Omental fat pad (tissue), 4 donors: Measurements from ENCODE around the gene FSTL5. TPM values are rescaled to one million over a fixed set of nuclear protein-coding genes. Genes with fewer than 3 reads are reported as not detected.

Experiments
- ATAC-seq: fragments of 150-250 bp; one replicate; pipeline ENCODE4 v1.9.1; 2016; ENCODE audit warnings: mild to moderate bottlenecking, moderate library complexity; ENCODE audit not compliant: low FRiP score
- DNase-seq: peaks from one replicate; pipeline ENCODE4 v3.0.0-alpha.2; 2019; ENCODE audit warnings: low spot score
- total RNA-seq, 4 donors: library from RNA; depleted of rRNA; stranded (reverse); fragments of >200 nt; gene quantifications; one replicate each; pipeline ENCODE4 v1.1.0, GENCODE V29; 2016
- TF ChIP-seq, protein P1 (sequence below), 3 donors: fragments of 450-650 bp; IDR thresholded peaks; one replicate each; pipeline ENCODE4 v1.5.1; 2016 to 2017; ENCODE audit warnings: antibody characterized with exemption in 3 of 3, mild to moderate bottlenecking in 3 of 3, moderate library complexity in 2 of 3

Gene FSTL5
- total RNA-seq, 4 donors from 2014 or later, result not detected

DNA sequence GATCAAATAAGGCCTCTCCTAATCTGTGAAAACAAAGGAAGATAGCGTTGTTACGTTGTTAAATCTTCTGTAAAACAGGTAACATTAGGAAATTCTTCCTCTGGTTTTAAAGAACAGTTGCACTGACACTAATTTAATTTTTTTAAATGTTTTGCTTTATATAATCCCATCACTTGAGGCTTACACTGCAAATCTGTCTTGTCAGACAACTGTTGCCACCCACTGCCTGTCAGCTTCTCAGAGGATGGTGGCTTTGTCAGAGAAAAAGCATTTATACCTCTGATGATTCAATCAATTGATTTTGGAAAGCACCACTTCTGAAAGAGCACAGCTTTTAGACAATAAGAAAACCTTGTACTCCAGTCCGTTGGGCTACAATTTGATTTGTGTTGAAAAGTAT, 799.1 kb downstream of the FSTL5 start:
- DNase-seq (no peak), ATAC-seq (no peak)
- TF ChIP-seq, protein P1, sequence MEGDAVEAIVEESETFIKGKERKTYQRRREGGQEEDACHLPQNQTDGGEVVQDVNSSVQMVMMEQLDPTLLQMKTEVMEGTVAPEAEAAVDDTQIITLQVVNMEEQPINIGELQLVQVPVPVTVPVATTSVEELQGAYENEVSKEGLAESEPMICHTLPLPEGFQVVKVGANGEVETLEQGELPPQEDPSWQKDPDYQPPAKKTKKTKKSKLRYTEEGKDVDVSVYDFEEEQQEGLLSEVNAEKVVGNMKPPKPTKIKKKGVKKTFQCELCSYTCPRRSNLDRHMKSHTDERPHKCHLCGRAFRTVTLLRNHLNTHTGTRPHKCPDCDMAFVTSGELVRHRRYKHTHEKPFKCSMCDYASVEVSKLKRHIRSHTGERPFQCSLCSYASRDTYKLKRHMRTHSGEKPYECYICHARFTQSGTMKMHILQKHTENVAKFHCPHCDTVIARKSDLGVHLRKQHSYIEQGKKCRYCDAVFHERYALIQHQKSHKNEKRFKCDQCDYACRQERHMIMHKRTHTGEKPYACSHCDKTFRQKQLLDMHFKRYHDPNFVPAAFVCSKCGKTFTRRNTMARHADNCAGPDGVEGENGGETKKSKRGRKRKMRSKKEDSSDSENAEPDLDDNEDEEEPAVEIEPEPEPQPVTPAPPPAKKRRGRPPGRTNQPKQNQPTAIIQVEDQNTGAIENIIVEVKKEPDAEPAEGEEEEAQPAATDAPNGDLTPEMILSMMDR (IDR thresholded peaks at IDR 0.05), result no peak

DNA sequence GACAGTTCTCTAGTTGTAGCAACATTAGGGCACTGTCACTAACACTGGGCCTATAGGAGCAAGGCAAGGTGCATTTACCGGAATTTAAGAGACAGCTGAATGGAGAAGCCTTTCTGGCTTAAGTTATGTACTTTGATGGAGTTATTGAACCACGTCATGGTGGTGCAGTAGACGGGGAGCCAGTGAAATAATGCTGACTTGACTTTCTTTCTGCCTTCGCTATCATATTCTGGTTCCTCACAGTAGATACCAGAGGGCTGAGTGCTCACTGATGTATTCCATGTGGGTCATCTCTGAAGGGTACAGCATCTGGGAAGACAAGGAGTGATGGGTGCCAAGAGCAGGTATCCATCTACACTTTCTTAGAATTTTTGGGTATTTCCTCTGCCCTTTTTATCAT, 802.8 kb downstream of the FSTL5 start:
- ATAC-seq (no peak), DNase-seq (no peak)
- TF ChIP-seq, protein P1 (IDR thresholded peaks at IDR 0.05), result no peak

DNA sequence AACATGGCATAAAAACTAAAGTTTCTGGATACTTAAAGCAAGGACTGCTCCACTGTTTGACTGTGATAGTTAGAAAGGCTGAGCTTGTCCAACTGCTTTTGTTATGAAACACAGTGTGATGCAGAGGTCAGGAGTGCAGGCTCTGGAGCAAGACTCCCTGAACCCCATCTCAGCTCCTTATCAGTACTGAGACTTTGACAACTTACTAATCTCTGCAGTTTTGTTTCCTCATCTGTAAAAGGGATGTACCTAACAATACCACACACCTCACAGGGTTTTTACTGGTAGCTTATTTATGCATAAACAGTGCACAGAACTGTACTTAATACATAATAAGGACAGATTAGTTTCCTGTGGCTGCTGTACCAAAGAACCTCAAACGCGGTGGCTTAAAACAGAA, 804.3 kb downstream of the FSTL5 start:
- ATAC-seq (no peak), DNase-seq (no peak)
- TF ChIP-seq, protein P1 (IDR thresholded peaks at IDR 0.05), result no peak

DNA sequence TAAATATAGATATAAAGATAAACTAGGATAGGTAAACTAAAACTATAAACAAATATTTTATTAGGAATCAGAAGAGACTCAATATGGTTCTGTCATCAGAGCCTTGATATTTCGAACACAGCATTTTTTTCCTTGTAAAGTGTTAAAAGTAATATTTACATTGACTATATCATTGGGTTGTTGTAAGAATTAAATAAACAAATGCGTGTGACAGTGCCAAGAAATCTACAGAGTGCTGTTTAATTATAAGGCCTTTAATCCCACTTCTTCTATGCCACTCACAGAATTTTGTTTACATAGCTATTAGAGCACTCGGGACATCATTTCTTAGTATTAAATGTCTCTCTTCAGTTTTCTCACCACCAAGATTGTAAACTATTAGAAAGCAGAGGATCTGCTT, 807.4 kb downstream of the FSTL5 start:
- TF ChIP-seq, protein P1 (IDR thresholded peaks at IDR 0.05), result no peak
- no peak for DNase-seq
- ATAC-seq, result no peak

DNA sequence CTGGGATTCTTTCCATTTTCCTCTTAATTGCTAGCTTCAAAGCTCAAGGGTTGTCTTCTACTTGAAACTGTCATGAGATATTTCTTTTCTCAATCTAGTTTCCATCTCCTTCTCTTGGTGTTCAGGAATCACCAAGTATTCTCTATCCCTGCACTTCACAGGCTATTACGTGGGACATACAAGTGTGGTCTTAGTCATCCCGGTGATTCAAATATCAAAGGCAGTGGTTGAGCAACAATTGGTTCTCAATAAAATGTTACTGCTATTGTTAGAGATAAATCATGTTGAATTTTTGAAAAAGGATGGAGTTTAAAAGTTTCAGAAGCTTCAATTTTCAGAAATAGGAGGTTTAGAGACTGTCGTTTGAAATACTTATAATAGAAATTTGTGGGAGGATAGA, 812.9 kb downstream of the FSTL5 start:
- TF ChIP-seq, protein P1 (IDR thresholded peaks at IDR 0.05), result no peak
- DNase-seq (no peak), ATAC-seq (no peak)

DNA sequence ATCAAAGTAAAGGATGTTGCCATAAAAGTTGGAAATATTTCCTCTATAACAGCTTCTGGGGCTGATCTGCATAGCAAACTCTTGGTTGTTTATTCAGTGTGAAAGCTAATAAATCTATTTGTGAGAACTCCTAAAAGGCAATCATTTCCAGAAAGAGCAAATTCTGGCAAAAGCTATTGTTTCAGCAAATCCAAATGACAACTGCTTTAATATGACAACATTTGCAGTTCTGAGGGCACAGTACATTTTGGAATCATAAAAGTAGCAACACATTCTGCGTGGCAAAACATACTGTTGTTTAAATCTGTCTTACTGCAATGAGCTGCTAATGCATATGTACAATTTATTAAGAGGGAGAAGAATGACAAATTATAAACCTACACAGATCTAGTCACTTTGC, 818.1 kb downstream of the FSTL5 start:
- TF ChIP-seq, protein P1 (IDR thresholded peaks at IDR 0.05), result no peak
- DNase-seq (no peak), ATAC-seq (no peak)

DNA sequence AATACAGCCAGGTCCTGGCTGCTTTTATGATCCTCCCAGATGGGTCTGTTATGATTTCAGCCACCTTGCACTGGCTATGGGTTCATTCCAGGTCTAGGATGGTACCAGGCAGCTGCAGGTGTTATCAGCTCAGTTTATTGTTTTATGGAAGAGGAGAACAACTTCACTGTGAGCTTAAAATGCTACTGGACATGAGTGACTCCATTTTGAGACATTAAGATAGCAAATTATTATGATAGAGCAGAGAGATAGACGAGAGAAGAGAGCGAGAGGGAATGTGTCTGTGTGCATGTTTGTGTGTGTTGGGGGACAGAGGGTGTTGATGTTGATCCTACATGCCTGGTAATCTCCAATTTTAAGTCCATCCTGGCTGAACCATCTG, 820.2 kb downstream of the FSTL5 start:
- DNase-seq (no peak), ATAC-seq (no peak)
- TF ChIP-seq, protein P1 (IDR thresholded peaks at IDR 0.05), result no peak
